HG03520 (cell line): Measurements from ENCODE around the gene TMEM270.

ENCODE experiments used
- ATAC-seq: cut with Tn5 transposase; IDR thresholded peaks from one replicate; pipeline ENCODE4 v1.9.1; 2021; ENCODE audit warnings: mild to moderate bottlenecking, moderate library complexity; ENCODE audit not compliant: unreplicated experiment

The TMEM270 gene

GRCh38 chr7:73904219-73905137 is 43.5 kb downstream of the TMEM270 start:
- no peak for ATAC-seq

GRCh38 chr7:73905360-73905759 is 44.4 kb downstream of the TMEM270 start:
- no peak for ATAC-seq

- no peak for ATAC-seq
Measured at GRCh38 chr7:73906874-73907273, 45.9 kb downstream of the TMEM270 start.

- no peak for ATAC-seq
Measured at GRCh38 chr7:73907554-73908122, 46.7 kb downstream of the TMEM270 start.

- ATAC-seq, result no peak
Measured at GRCh38 chr7:73908123-73908611, 47.2 kb downstream of the TMEM270 start.

GRCh38 chr7:73909051-73909941 is 48.3 kb downstream of the TMEM270 start:
- no peak for ATAC-seq

- ATAC-seq, result no peak
Measured at GRCh38 chr7:73909996-73910395, 49.0 kb downstream of the TMEM270 start.

GRCh38 chr7:73912223-73912622 is 51.3 kb downstream of the TMEM270 start:
- ATAC-seq, result no peak
